K562 (cell line): ENCODE measurements around the gene DPH6. TPM values are rescaled to one million over a fixed set of nuclear protein-coding genes. Genes with fewer than 3 reads are reported as not detected.

Experiments used
- COPS2 ChIP-seq: fragments of 450-650 bp; conservative IDR thresholded peaks from 2 replicates; pipeline ENCODE4 v1.6.1; 2016; ENCODE audit warnings: mild to moderate bottlenecking, moderate library complexity
- CXXC5 ChIP-seq: fragments of 250-450 bp; sonication (Bioruptor Pico); IDR thresholded peaks from 2 replicates; pipeline ENCODE4 v1.8.0; 2022; ENCODE audit warnings: inconsistent platforms, mild to moderate bottlenecking, moderate library complexity
- NR2C1 ChIP-seq, 2 experiments: fragments of 450-650 bp; IDR thresholded peaks; 2 replicates each; pipeline ENCODE4 v1.6.1; 2017; ENCODE audit warnings: mild to moderate bottlenecking in 2 of 2, antibody characterized with exemption in 1 of 2, inconsistent platforms in 1 of 2, missing compliant biosample characterization in 1 of 2, missing genetic modification characterization in 1 of 2
- PHTF2 ChIP-seq: fragments of 250-450 bp; sonication (Bioruptor Pico); IDR thresholded peaks from 2 replicates; pipeline ENCODE4 v1.5.0; 2021; ENCODE audit warnings: mild to moderate bottlenecking
- RBM14 ChIP-seq: fragments of 200-400 bp; formaldehyde crosslinking; IDR thresholded peaks from 2 replicates; pipeline ENCODE4 v1.6.1; 2018; ENCODE audit warnings: low read depth, mild to moderate bottlenecking, low read length, moderate library complexity, borderline replicate concordance; ENCODE audit not compliant: insufficient read depth
- TAF1 ChIP-seq: IDR thresholded peaks from 2 replicates; pipeline ENCODE4 v1.6.1; 2011; ENCODE audit warnings: mild to moderate bottlenecking, low read length, moderate library complexity; ENCODE audit not compliant: insufficient read depth, control insufficient read depth, severe bottlenecking; ENCODE audit errors: extremely low read depth
- ZBTB33 ChIP-seq: sonication (generic); formaldehyde crosslinking; IDR thresholded peaks from 2 replicates; pipeline ENCODE4 v1.8.1; 2023; ENCODE audit warnings: mild to moderate bottlenecking, missing genetic modification reagents
- ZBTB34 ChIP-seq: fragments of 250-450 bp; sonication (Bioruptor Pico); IDR thresholded peaks from 2 replicates; pipeline ENCODE4 v1.8.0; 2021; ENCODE audit warnings: mild to moderate bottlenecking, moderate library complexity
- ZBTB43 ChIP-seq: sonication (generic); formaldehyde crosslinking; IDR thresholded peaks from 2 replicates; pipeline ENCODE4 v1.8.0; 2023; ENCODE audit warnings: mild to moderate bottlenecking, missing genetic modification reagents
- ZNF280B ChIP-seq: fragments of 250-450 bp; sonication (Bioruptor Pico); IDR thresholded peaks from 2 replicates; pipeline ENCODE4 v1.5.1; 2021; ENCODE audit warnings: mild to moderate bottlenecking
- ZNF512 ChIP-seq: IDR thresholded peaks from 2 replicates; pipeline ENCODE4 v1.6.1; 2016; ENCODE audit warnings: missing genetic modification characterization, missing compliant biosample characterization
- ZNF586 ChIP-seq: fragments of 450-650 bp; formaldehyde crosslinking; conservative IDR thresholded peaks from 2 replicates; pipeline ENCODE4 v1.4.0; 2020; ENCODE audit warnings: mild to moderate bottlenecking, moderate library complexity
- polyA plus RNA-seq, 8 experiments: library from polyadenylated mRNA; depleted of rRNA in 4 of 8; stranded (reverse) in 5 of 8; unstranded in 3 of 8; fragments of >200 nt; fragmentation: Nextera tagmentation in 2 of 8; fragmentation: Illumina TruSeq in 1 of 8; extraction: Ambion mirVana in 2 of 8; extraction: Trizol in 1 of 8; gene quantifications; 2 replicates each; pipeline versions ENCODE4 v1.2.1 to v1.2.3, GENCODE V29; 2011 to 2014; ENCODE audit warnings: inconsistent platforms in 1 of 8, missing spikeins in 1 of 8
- total RNA-seq, 7 experiments: library from RNA; depleted of rRNA in 6 of 7; stranded (reverse); fragments of >200 nt in 6 of 7; fragmentation: Illumina TruSeq in 2 of 7; extraction: Trizol in 2 of 7; gene quantifications; 2 replicates each; pipeline versions ENCODE4 v1.2.1 to v1.2.3, GENCODE V29; 2011 to 2021; ENCODE audit warnings: low replicate concordance in 1 of 7

The DPH6 gene
- total and polyA plus RNA-seq, 9 of the 15 experiments (the other 6 are each of a cell fraction or from before 2014, with no cell fraction given) = 10.1 to 69.1 (median 18.8) TPM

- TF ChIP-seq ZNF512 (tag) (no peak), TAF1 (no peak), NR2C1 (IDR thresholded peaks at IDR 0.05) (no peak), NR2C1 (tag; IDR thresholded peaks at IDR 0.05) (no peak), PHTF2 (CRISPR knock-in tag) (no peak), ZBTB33 (CRISPR knock-in tag) (no peak), COPS2 (no peak), CXXC5 (CRISPR knock-in tag) (no peak), ZNF280B (CRISPR knock-in tag) (no peak), RBM14 (no peak), ZNF586 (CRISPR knock-in tag) (no peak), ZBTB43 (CRISPR knock-in tag) (no peak), ZBTB34 (no peak)
These were observed 118.5 kb downstream of the DPH6 start (continued) for GRCh38 chr15:35427496-35427895.
